Embryonic facial prominence (tissue), 1 donor: ENCODE measurements around the gene CALHM6.

Source experiments
- DNase-seq: peaks from one replicate; pipeline ENCODE4 v3.0.0-alpha.2; 2016; ENCODE audit errors: extremely low spot score

The CALHM6 gene

GRCh38 chr6:116461331-116461931, at the start of gene CALHM6:
TSS of gene CALHM6 (plus strand) at chr6:116461375. CDS start at chr6:116461930, 555 bp downstream.
- no peak for DNase-seq

GRCh38 chr6:116412270-116412669, 48.9 kb upstream of the CALHM6 start:
- no peak for DNase-seq

DNA sequence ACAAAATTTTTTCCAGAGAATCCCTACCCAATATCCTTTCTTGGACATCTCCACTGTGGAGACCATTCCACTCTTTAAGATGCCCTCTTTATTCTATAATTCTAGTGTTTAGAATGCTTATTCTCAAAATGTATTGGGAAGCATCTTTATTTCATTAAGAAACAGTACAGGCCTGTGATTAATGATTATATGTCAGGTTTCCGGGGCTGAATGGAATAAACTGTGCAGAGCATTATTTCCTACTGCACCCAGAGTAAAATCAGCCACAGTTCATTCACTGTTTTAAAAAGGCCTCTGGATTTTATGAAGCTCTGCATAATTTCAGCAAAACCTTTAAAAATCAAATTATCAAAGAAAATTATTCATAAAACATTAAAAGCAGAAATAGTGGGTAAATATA, 47.8 kb upstream of the CALHM6 start:
- no peak for DNase-seq

GRCh38 chr6:116417661-116418060, 43.5 kb upstream of the CALHM6 start:
- no peak for DNase-seq

- no peak for DNase-seq
Observed at GRCh38 chr6:116419069-116419786, 41.9 kb upstream of the CALHM6 start.

DNA sequence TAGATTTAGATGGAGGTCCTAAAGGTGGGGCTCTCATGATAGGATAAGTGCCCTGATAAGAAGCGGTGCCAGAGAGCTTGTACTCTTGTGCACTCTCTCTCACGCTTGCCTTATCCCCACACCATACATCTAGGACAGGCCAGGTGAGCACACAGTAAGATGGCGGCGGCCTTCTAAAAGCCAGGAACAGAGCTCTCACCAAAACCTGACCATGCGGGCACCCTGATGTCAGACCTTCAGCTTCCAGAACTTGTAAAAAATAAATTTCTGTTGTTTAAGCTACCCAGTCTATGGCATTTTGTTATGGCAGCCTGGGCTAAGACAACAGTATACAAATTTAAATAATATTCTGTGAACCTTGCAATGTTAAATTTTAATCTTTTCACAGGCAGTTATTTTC, 40.8 kb upstream of the CALHM6 start:
- DNase-seq: no peak

- no peak for DNase-seq
Observed at GRCh38 chr6:116422238-116422637, 38.9 kb upstream of the CALHM6 start.

DNA sequence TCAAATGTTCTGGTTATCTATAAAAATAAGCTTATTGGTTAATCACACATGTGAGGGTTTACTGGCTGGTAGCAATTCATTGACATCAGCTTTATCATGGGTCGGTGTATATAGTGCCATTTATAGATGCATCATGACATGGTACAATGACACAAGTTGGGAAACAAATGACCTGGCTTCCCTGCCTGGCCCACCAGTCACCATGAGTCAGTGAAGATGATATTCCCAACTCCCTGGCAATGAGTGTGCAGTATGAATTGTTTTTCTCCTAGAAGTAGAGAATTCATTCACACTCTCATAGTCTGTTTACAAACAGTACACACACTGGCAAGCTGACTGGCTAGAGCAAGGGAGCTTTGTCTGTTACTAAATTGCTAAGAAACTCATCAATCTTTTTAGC, 37.2 kb upstream of the CALHM6 start:
- no peak for DNase-seq

GRCh38 chr6:116426551-116426950, 34.6 kb upstream of the CALHM6 start:
- DNase-seq: no peak

- no peak for DNase-seq
Observed at GRCh38 chr6:116429111-116429510, 32.1 kb upstream of the CALHM6 start.

- DNase-seq: no peak
Observed at GRCh38 chr6:116430860-116431259, 30.3 kb upstream of the CALHM6 start.

- DNase-seq: no peak
Observed at GRCh38 chr6:116431964-116432595, 29.1 kb upstream of the CALHM6 start.

GRCh38 chr6:116433206-116433712, 27.9 kb upstream of the CALHM6 start:
- DNase-seq: no peak

DNA sequence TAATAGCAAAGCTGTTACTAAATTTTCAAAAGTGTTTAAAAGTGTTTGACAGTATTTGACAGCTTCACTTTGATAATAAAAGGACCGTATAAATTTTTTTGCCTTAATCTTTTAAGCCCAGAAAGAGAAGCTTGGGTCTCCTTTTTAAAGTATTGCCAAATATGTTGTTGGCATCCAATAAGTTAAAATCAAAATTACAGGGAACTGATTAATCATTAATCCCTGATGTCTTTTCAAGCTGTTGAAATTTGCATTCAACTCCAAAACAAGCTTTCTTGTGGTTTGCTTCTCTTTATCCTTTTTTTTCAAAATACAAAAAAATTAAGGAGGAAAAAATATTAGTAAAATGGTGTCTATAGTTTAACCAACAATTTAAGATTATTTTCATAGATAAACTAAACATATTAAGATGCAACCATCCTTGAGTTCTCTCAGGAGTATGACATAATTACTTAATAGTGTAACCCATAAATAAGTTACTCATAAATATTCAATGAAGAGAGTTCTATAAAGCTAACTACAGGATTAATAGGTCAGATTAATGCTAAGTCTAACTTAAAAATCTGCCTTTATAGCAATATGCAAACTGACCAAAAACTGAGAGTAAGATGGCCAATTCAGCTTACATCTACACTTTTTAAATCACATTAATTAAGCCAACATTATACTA, 27.0 kb upstream of the CALHM6 start:
- DNase-seq: no peak

- no peak for DNase-seq
Observed at GRCh38 chr6:116436586-116436985, 24.6 kb upstream of the CALHM6 start.

DNA sequence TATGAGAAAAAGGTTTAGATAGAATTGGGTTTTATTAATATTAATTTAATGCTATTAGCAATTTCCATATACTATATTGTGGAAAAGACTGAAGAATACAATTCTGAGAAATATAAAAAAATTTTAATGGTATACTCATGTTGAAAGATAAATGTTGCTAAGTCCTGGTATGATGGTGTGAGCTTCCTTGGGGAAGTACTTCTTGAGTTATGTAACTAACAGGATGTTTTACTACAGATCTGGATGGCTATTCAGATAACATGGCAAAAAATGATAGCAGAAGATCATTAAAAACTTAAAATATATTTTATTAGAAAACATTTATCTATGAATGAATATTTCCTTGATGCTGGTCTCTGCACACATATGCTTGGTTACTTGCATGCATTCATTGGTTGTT, 23.5 kb upstream of the CALHM6 start:
- no peak for DNase-seq

DNA sequence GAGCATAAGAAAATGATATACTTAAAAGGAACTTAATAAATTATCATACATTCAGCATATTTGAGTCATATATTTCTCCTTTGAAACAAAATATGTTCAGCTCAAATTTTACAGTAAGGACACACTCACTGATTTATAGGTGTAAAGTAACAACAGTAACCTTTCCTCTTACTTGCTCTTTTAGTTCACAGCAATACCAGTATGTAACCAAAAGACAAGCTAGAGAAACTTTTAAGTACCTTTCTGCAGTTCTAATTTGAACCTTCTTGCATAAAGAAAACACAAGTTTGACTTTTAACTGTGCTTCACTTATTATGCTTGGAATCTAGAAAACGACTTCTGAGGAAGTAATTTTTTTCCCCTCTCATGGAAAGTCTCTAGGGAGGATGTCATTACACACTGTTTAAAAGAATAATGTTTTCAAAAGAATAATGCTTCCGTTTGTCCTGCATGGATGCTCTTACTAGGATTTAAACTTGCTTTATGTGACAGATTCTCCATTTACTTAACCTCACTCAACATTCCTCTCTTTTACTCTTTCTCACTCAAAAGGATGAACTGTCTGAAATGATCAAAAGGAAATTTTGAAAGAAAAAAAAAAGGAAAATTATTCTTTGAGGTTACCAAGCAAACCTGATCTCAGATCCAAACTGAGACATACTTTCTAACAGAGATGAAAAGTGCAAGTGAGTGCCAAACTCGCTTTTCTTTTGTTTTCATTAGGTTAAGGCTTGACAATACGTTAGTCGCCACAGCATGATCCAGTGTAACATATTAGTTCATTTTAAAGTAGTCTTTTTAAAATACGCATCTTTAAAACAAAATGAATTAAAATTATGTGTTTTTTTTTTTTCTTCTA, 22.4 kb upstream of the CALHM6 start:
- DNase-seq: no peak

DNA sequence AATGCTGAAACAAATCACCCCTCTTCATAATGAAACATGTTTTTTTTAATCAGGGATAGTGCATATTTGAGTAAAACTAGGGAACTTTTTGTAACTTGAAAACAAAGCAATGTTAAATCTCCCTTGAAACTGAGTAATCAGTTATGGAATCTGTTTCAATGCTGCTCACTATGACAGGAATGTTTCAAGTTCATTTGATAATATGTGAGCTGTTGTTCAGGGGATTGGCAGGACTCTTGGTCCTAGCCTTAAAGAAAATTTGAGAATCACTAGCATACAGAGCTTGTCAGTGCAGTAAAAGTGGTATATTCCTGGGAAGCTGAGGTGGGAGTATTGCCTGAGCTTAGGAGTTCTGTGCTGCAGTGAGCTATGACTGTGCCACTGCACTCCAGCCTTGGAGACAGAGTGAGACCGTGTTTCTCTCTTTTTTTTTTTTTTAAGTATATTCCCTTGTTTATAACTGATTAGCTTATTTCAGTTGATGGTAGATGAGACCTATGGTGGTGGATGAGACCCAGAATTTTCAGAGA, 21.6 kb upstream of the CALHM6 start:
- DNase-seq: no peak

DNA sequence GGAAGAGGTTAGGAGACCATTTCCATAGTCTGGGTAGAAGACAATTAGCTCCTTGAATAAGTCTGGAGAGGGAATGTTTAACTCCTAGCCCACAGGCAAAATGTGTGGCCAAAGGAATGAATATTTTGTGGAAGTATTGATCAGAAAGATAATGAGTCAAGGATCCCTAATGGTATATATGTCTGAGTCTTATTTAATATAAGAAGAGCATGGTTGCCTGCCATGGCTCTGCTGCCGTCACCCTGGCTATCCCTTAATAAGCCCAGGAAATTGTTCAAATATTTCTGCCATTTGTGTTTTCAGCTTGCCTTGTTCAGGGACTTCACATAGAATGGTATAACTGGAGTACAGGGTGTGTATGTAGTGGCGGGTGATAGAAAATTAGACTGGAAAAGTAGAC, 18.1 kb upstream of the CALHM6 start:
- DNase-seq: no peak

DNA sequence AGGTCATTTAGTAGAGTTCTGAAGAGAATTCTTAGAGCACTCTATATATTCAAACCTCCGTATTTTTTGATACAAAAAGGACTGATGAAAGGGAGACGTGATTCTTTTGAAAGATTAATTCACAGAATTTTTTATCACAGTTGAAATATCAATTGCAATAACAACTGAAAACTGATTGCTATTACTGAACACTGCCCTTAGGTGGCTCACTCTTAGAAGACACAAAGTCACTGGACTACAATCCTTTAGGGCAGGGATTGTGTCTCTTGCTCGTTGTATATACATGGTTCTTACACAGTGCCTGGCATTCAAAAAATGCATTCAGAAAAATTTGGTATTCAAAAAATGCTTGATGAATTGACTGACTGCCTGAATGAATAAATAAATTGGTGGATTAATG, 17.1 kb upstream of the CALHM6 start:
- DNase-seq: no peak

DNA sequence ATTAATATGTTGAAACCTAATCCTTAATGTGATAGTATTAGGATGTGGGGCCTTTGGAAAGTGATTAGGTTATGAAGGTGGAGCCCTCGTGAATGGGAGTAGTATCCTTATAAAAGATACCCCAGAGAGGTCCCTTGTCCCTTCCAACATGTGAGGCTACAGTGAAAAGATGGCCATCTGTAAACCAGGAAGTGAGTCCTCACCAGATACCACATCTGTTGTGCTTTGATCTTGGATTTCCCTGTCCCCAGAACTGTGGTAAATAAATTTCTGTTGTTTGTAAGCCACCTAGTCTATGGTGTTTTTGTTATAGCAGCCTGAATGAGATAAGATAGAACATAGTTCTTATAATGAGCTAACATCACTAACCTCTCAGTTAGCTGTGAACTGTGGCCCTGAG, 16.6 kb upstream of the CALHM6 start:
- no peak for DNase-seq
